HFFc6 (cell line): ENCODE results near the gene JUNB. TPM values are rescaled to one million over a fixed set of nuclear protein-coding genes. Genes with fewer than 3 reads are reported as not detected.

ENCODE experiments used
- DNase-seq: peaks from one replicate; pipeline ENCODE4 v3.0.0-alpha.2; 2018
- H3K27ac Mint-ChIP-seq: 2 replicates; pipeline ENCODE4 v1.8.0; 2020; ENCODE audit warnings: mild to moderate bottlenecking, mixed read lengths
- H3K27me3 Mint-ChIP-seq: 2 replicates; pipeline ENCODE4 v1.8.0; 2021; ENCODE audit warnings: mild to moderate bottlenecking, moderate library complexity, mixed read lengths; ENCODE audit not compliant: insufficient read depth
- H3K36me3 Mint-ChIP-seq: 2 replicates; pipeline ENCODE4 v1.8.0; 2021; ENCODE audit warnings: low read depth, mixed read lengths
- H3K4me1 Mint-ChIP-seq: 2 replicates; pipeline ENCODE4 v1.8.0; 2020; ENCODE audit warnings: low read depth, mixed read lengths
- H3K4me3 Mint-ChIP-seq: 2 replicates; pipeline ENCODE4 v1.8.0; 2020; ENCODE audit warnings: mild to moderate bottlenecking, moderate library complexity, mixed read lengths
- H3K9me3 Mint-ChIP-seq: 2 replicates; pipeline ENCODE4 v1.8.0; 2020; ENCODE audit warnings: mild to moderate bottlenecking, mixed read lengths
- CTCF ChIP-seq: fragments of 200-600 bp; sonication (generic); IDR thresholded peaks from 2 replicates; pipeline ENCODE4 v1.5.0; 2021; ENCODE audit warnings: antibody characterized with exemption, mild to moderate bottlenecking
- total RNA-seq, 6 experiments: library from RNA; stranded (reverse); fragmentation: NEBNext Ultra II Directional; extraction: Animal tissue kit (Norgen Biotek cat#: 25700); gene quantifications; 2 replicates in 1 of 6; 3 replicates in 5 of 6; pipeline ENCODE4 v1.2.3, GENCODE V29; 2021

JUNB gene
- total RNA-seq, 6 experiments from 2014 or later: 52.1 to 89.2 (median 83.8) TPM

GRCh38 chr19:12767666-12768065 lies 23.6 kb upstream of the JUNB start:
- peaks cover 1% of the 10 kb centered on the region; the same call in 1 of the 2 replicates for H3K27me3 Mint-ChIP-seq
- DNase-seq: no peak
- H3K27ac Mint-ChIP-seq: no peak overlapping the region
- TF ChIP-seq CTCF: no peak
- peaks cover 8% of the 10 kb centered on the region; the same call in 1 of the 2 replicates for H3K4me1 Mint-ChIP-seq
- no peaks in the 10 kb centered on the region for H3K9me3 Mint-ChIP-seq
- H3K36me3 Mint-ChIP-seq: peaks cover 4% of the 10 kb centered on the region; the same call in 1 of the 2 replicates
- no peak overlapping the region for H3K4me3 Mint-ChIP-seq

- H3K4me3 Mint-ChIP-seq: no peak overlapping the region
- peaks cover 1% of the 10 kb centered on the region for H3K27me3 Mint-ChIP-seq
- H3K4me1 Mint-ChIP-seq: peaks cover 28% of the 10 kb centered on the region
- H3K27ac Mint-ChIP-seq: no peak overlapping the region
- no peak for TF ChIP-seq CTCF
- H3K36me3 Mint-ChIP-seq: no peaks in the 10 kb centered on the region
- DNase-seq: no peak
- H3K9me3 Mint-ChIP-seq: no peaks in the 10 kb centered on the region
Measured at GRCh38 chr19:12769689-12770088, 21.6 kb upstream of the JUNB start.

GRCh38 chr19:12770922-12771321 lies 20.4 kb upstream of the JUNB start:
- no peak overlapping the region for H3K4me3 Mint-ChIP-seq
- H3K27ac Mint-ChIP-seq: no peak overlapping the region
- DNase-seq: no peak
- peaks cover 28% of the 10 kb centered on the region for H3K4me1 Mint-ChIP-seq
- TF ChIP-seq CTCF: no peak
- peaks cover 1% of the 10 kb centered on the region for H3K27me3 Mint-ChIP-seq
- no peaks in the 10 kb centered on the region for H3K9me3 Mint-ChIP-seq
- no peaks in the 10 kb centered on the region for H3K36me3 Mint-ChIP-seq

GRCh38 chr19:12772323-12772722 lies 19.0 kb upstream of the JUNB start:
- no peaks in the 10 kb centered on the region for H3K36me3 Mint-ChIP-seq
- H3K4me1 Mint-ChIP-seq: peaks cover 30% of the 10 kb centered on the region
- no peak for DNase-seq
- H3K27me3 Mint-ChIP-seq: no peaks in the 10 kb centered on the region; the same call in 1 of the 2 replicates
- H3K27ac Mint-ChIP-seq: no peak overlapping the region; the same call in 1 of the 2 replicates
- TF ChIP-seq CTCF: no peak
- H3K9me3 Mint-ChIP-seq: no peaks in the 10 kb centered on the region
- no peak overlapping the region for H3K4me3 Mint-ChIP-seq

GRCh38 chr19:12773571-12773970 lies 17.7 kb upstream of the JUNB start:
- no peaks in the 10 kb centered on the region; the same call in 1 of the 2 replicates for H3K27me3 Mint-ChIP-seq
- peak overlapping the region; percentile 50 for H3K27ac Mint-ChIP-seq
- H3K36me3 Mint-ChIP-seq: no peaks in the 10 kb centered on the region
- peak; percentile 66 for TF ChIP-seq CTCF
- no peak for DNase-seq
- H3K4me1 Mint-ChIP-seq: peaks cover 38% of the 10 kb centered on the region
- peak overlapping the region; percentile 27 for H3K4me3 Mint-ChIP-seq
- H3K9me3 Mint-ChIP-seq: no peaks in the 10 kb centered on the region
